OCI-LY7 (cell line): ENCODE data around the gene MARK3.

ENCODE experiments used
- CTCF ChIP-seq: fragments of 200-600 bp; sonication (generic); conservative IDR thresholded peaks from 2 replicates; pipeline ENCODE4 v1.5.1; 2014; ENCODE audit warnings: mild to moderate bottlenecking, antibody characterized with exemption, low read length, moderate library complexity, mixed read lengths
- EZH2phosphoT487 ChIP-seq: fragments of 200-600 bp; sonication (generic); IDR thresholded peaks from 2 replicates; pipeline ENCODE4 v1.6.1; 2018; ENCODE audit warnings: low read depth, borderline replicate concordance, mild to moderate bottlenecking, mixed run types, antibody characterized with exemption, low read length, moderate library complexity, mixed read lengths

GRCh38 chr14:103512701-103513611 lies 127.7 kb downstream of the MARK3 start:
- TF ChIP-seq CTCF (no peak), EZH2phosphoT487 (no peak)
